NT2/D1 (cell line): ENCODE data around the gene ATP5PB.

ENCODE experiments used
- YY1 ChIP-seq: IDR thresholded peaks from 2 replicates; pipeline ENCODE4 v1.6.1; 2011; ENCODE audit not compliant: insufficient read length, insufficient read depth
- ZNF274 ChIP-seq: IDR thresholded peaks from 2 replicates; pipeline ENCODE4 v1.6.1; 2011; ENCODE audit warnings: mild to moderate bottlenecking, low read depth, low read length

DNA sequence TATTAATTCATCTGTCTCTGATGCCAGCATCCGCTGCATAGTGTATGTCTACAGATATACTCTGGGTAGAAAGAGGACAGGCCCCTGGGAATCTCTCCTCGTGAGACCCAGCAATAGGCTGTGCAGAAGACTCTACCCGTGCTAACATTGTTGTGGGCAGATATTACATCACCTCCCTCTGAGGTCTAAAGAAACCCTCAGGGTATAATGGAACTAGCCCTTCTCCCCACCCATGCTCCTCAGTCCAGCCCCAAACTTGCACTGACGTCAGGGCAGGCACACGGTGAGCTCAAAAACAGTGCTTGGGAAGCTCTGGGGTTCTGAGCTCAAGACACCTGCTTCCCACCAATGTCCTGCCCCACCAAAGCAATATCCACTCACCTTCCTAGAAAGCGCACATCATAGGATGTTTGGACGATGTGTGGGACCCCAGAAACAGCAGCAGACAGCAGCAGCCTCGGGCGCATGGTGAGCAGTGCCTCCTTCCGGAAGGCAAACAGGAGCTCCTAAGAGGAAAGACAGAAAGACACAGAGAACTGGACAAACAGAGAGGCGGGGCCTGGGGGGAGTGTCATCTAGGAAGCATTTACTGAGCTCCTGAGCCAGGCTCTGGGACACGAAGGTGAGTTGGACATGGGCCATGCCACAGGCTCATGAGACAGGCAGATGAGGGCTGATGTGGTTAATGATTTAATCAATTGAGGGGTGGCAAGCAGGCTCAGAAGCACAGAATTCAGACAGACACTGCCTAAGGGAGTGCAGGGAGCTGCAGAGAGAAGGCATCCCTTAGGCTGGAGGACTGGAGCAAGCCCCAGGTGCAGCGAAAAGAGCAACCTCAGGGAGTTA, 26.5 kb upstream of the ATP5PB start:
- TF ChIP-seq YY1 (no peak), ZNF274 (no peak)
